Muscle of back (tissue), 13 donors: ENCODE results near the gene ZNF74. TPM values are rescaled to one million over a fixed set of nuclear protein-coding genes. Genes with fewer than 3 reads are reported as not detected.
"Not testable (repeated sequence)": the region's sequence is repeated elsewhere in the genome, so short reads cannot be mapped to it uniquely, and the experiment has no call there.

Source experiments
- DNase-seq, 3 donors: peaks; one replicate each; pipeline versions ENCODE4 v3.0.0 to v3.0.0-alpha.2; 2013
- long read RNA-seq, 9 donors: transcript quantifications; one replicate each; lab custom pipeline, GENCODE V29; 2026
- polyA plus RNA-seq, 10 donors: library from polyadenylated mRNA; unstranded; fragments of 120-200 nt; gene quantifications; one replicate each; pipeline ENCODE4 v1.2.1, GENCODE V29; 2013; ENCODE audit not compliant: insufficient read length in 10 of 10

ZNF74 gene
- 10 to 100 TPM; 10.6 to 17.8 (median 13.7) TPM for polyA plus RNA-seq
- long read RNA-seq, donor 1, partial matches to known transcripts: 0 of 3 reads
- long read RNA-seq, donor 1, other reads (novel, unspliced or antisense): 0 of 3 reads
- long read RNA-seq, donor 2, partial matches to known transcripts: 0 of 4 reads
- long read RNA-seq, donor 2, other reads (novel, unspliced or antisense): 0 of 4 reads
- long read RNA-seq, donor 3: 0 reads
- long read RNA-seq, donor 4, partial matches to known transcripts: 0 of 1 reads
- long read RNA-seq, donor 4, other reads (novel, unspliced or antisense): 0 of 1 reads
- long read RNA-seq, donor 5, partial matches to known transcripts: 7 of 8 reads
- long read RNA-seq, donor 5, other reads (novel, unspliced or antisense): 0 of 8 reads
- long read RNA-seq, donor 6, transcript ZNF74-202 (5 exons, 3,159 nt): major isoform, 5 of 7 reads
- long read RNA-seq, donor 6, partial matches to known transcripts: 0 of 7 reads
- long read RNA-seq, donor 6, other reads (novel, unspliced or antisense): 0 of 7 reads
- long read RNA-seq, donor 7, partial matches to known transcripts: 0 of 2 reads
- long read RNA-seq, donor 7, other reads (novel, unspliced or antisense): 0 of 2 reads
- long read RNA-seq, donor 8, partial matches to known transcripts: 0 of 3 reads
- long read RNA-seq, donor 8, other reads (novel, unspliced or antisense): 0 of 3 reads
- long read RNA-seq, donor 9: 0 reads

- DNase-seq: peak; percentile 90 to 98 (median 97)
Measured at GRCh38 chr22:20393705-20394476, at the start of gene ZNF74. Gene ZNF74, plus strand, starts transcription at chr22:20394151. Its CDS starts 478 bp downstream, at chr22:20394629.

GRCh38 chr22:20346553-20346952 lies 47.4 kb upstream of the ZNF74 start:
- DNase-seq: not testable (repeated sequence)

GRCh38 chr22:20352536-20352935 lies 41.4 kb upstream of the ZNF74 start:
- DNase-seq: not testable (repeated sequence)

- no peak for DNase-seq
Measured at GRCh38 chr22:20354238-20354975, 39.5 kb upstream of the ZNF74 start.

GRCh38 chr22:20355939-20356636 lies 37.9 kb upstream of the ZNF74 start:
- DNase-seq: not testable (repeated sequence)

- not testable (repeated sequence) for DNase-seq
Measured at GRCh38 chr22:20356906-20357305, 37.0 kb upstream of the ZNF74 start.

- DNase-seq: not testable (repeated sequence)
Measured at GRCh38 chr22:20357967-20358366, 36.0 kb upstream of the ZNF74 start.

GRCh38 chr22:20358503-20359239 lies 35.3 kb upstream of the ZNF74 start:
- not testable (repeated sequence) for DNase-seq

- DNase-seq: not testable (repeated sequence)
Measured at GRCh38 chr22:20360261-20360660, 33.7 kb upstream of the ZNF74 start.

GRCh38 chr22:20360866-20361751 lies 32.8 kb upstream of the ZNF74 start:
- not testable (repeated sequence) for DNase-seq

- DNase-seq: not testable (repeated sequence)
Measured at GRCh38 chr22:20361752-20362229, 32.2 kb upstream of the ZNF74 start.

- not testable (repeated sequence) for DNase-seq
Measured at GRCh38 chr22:20362403-20362802, 31.5 kb upstream of the ZNF74 start.

- not testable (repeated sequence) for DNase-seq
Measured at GRCh38 chr22:20364335-20365260, 29.4 kb upstream of the ZNF74 start.

GRCh38 chr22:20366841-20367240 lies 27.1 kb upstream of the ZNF74 start:
- not testable (repeated sequence) for DNase-seq

- not testable (repeated sequence) for DNase-seq
Measured at GRCh38 chr22:20368875-20369274, 25.1 kb upstream of the ZNF74 start.

GRCh38 chr22:20371687-20372086 lies 22.3 kb upstream of the ZNF74 start:
- not testable (repeated sequence) for DNase-seq

- not testable (repeated sequence) for DNase-seq
Measured at GRCh38 chr22:20372406-20372854, 21.5 kb upstream of the ZNF74 start.
